NCI-H524 (cell line): ENCODE measurements around the gene TOMM20.

Experiments
- DNase-seq, 2 experiments: peaks; one replicate each; lab custom pipeline; 2025; lab: John Stamatoyannopoulos, UW

TOMM20 gene

DNA sequence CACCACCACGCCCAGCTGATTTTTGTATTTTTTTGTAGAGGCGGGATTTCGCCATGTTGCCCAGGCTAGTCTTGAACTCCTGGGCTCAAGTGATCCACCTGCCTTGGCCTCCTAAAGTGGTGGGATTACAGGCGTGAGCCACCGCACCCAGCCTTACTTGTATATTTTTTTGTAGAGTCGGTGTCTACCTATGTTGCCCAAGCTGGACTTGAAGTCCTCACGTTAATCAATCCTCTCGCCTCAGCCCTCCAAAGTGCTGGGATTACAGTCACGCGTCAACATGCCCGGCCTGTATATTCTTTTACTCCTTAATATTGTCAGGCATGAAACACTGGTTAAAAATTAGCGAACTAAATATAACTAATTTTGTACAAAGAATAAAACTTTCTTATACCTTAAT is 5.5 kb upstream of the TOMM20 start:
- no peak for DNase-seq

GRCh38 chr1:235133086-235133485 is 4.4 kb upstream of the TOMM20 start:
- no peak for DNase-seq

DNA sequence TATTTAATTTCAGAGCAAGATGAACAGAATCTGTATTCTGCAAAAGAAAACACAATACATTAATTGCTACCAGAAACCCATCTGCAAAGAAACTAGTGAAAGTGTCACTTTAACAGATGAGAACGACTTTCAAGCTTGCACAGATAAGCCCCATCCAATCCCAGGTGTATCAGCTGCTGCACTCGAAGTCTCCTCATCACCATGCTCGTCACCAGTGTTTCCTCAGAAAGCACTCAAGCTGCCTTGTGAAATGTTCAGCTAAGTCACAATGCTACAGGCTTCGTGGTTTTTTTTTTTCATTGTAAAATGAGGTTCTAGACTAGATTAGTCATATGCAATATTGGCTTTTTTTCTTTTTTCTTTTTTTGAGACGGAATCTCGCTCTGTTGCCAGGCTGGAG is 3.3 kb upstream of the TOMM20 start:
- no peak for DNase-seq

- DNase-seq, result no peak
These were observed 2.2 kb upstream of the TOMM20 start for GRCh38 chr1:235130766-235131270.

- DNase-seq, result no peak
These were observed 1.3 kb upstream of the TOMM20 start for GRCh38 chr1:235129774-235130570.

DNA sequence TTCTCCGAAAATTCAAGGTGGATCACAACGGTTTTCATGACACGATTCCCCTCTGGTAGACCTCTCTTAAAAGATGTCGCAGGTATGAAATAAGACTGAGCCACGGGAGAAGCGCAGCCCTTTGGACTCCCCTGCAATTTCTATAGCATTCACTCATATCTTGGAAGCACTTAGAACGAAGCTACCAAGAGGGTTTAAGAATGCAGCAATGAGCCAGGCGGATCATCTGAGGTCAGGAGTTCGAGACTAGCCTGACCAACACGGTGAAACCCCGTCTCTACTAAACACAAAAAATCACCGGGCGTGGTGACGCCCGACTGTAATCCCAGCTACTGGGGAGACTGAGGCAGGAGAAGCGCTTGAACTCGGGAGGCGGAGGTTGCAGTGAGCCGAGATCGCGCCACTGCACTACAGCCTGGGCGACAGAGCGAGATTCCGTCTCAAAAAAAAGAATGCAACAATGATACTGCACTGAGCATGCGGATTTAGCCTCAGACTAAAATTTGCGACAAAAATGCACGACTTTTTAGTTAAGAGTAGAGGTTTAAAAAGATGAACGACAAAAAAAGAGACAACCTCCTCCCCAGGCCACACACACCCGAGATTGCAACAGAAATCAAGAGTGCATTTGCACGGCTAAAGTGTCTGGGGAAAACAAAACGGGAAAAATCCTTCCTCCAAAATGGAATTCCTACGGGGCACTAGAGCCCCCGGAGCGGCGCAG is 743 bp downstream of the TOMM20 start:
- peak in 1 of 2 experiments; percentile 19 for DNase-seq

DNA sequence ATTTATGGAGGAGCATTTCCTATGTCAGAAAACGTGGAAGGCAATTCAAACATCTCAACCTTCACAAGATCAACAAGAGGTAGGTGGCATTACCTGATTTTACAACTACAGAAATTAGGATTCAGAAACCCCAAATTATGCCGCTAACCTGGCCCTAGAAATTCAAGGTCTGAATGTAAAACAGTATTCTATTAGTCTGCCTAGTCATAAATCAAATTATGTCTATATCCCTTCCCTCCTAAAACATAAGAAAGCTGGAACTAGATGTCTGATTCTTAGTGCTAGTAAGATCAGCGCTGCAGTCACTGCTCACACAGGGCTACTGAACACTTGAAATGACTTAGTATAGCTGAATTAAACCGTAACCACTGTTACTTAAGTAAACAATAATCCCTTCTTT is 1.4 kb downstream of the TOMM20 start:
- DNase-seq, result no peak

DNA sequence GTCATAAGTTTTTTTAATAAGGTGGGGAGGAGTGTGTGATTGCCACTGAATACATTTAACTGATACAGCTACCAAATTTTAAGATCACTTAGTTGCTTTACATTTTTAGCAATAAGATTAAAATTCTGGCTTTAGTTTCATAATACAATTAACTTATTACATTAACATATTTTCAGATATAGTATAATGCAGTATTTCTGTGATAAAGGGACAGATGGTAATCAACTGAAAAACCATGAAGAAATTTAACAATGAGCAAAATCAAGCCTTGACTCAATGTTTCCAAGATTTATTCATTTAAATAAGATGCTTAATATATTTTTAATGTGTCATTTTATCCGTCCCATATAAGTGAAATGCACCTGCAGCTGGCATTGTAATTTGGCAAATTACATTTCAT is 4.0 kb downstream of the TOMM20 start:
- DNase-seq, result no peak

DNA sequence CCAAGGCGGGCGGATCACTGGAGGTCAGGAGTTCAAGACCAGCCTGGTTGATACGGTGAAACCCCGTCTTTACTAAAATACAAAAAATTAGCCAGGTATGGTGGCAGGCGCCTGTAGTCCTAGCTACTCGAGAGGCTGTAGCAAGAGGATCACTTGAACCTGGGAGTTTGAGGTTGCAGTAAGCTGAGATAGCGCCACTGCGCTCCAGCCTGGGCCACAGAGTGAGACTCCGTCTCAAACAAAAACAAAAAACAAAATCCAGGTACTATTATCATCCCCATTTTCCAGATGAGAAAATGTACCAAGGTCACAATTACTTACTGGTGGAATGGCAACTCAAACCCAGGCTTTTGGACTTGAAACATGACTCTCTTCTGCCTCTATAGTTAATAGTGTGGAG is 4.5 kb downstream of the TOMM20 start:
- DNase-seq, result no peak

DNA sequence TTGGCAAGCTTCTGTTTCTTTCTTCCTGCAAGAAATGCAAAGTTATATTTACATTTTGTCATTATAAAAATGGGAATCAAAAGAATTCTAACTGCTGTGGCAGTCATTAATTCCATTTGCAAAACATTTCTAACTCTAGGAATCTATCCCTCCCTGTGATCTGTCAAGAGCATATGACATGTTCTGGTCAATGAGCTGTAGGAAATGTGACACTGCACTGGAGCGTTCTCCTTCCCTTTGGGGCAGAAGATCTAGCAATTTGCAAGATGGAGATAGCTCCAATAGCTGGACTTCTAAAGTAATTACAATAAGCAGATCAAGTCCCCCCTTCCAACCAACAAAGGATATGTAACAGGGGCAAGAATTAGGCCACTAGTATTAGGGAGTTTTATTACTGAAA is 6.3 kb downstream of the TOMM20 start:
- no peak for DNase-seq

- DNase-seq, result no peak
These were observed 15.3 kb downstream of the TOMM20 start for GRCh38 chr1:235113183-235113917.

- no peak for DNase-seq
These were observed 16.1 kb downstream of the TOMM20 start for GRCh38 chr1:235112297-235113182.

- DNase-seq, result no peak
These were observed 17.5 kb downstream of the TOMM20 start for GRCh38 chr1:235111107-235111506.

- DNase-seq, result no peak
These were observed 19.8 kb downstream of the TOMM20 start for GRCh38 chr1:235108876-235109275.

DNA sequence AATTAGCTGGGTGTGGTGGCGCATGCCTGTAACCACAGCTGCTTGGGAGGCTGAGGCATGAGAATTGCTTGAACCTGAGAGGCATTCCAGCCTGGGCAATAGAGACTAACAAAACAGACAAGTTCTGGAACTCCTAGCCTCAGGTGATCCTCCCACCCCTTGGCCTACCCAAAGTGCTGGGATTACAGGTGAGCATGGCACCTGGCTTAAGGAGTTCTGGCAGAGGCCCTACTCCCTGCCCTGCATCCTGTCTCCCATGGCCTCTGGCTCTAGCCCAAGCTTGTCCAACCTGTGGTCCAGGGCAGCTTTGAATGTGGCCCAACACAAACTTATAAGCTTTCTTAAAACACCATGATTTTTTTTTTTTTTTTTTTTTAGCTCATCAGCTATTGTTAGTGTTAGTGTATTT is 20.4 kb downstream of the TOMM20 start:
- no peak for DNase-seq

- DNase-seq, result no peak
These were observed 21.1 kb downstream of the TOMM20 start for GRCh38 chr1:235107368-235108184.

DNA sequence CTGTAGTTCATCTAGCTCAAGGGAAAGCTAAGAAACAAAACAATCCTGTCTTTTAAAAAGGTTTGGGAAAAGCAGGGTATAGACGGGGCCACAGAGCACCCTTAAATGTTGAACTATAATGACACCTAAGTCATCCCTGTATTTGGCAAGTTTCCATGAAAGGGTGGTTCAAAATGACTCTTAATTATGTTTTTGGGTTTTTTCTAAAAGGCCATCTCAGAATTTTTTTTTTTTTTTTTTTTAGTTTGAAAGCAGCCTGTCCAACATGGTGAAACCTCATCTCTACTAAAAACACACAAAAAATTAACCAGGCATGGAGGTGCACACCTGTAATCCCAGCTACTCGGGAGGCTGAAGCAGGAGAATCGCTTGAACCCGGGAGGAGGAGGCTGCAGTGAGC is 22.2 kb downstream of the TOMM20 start:
- DNase-seq, result no peak

- peak in 1 of 2 experiments; percentile 7 for DNase-seq
These were observed 23.3 kb downstream of the TOMM20 start for GRCh38 chr1:235105051-235106043.

DNA sequence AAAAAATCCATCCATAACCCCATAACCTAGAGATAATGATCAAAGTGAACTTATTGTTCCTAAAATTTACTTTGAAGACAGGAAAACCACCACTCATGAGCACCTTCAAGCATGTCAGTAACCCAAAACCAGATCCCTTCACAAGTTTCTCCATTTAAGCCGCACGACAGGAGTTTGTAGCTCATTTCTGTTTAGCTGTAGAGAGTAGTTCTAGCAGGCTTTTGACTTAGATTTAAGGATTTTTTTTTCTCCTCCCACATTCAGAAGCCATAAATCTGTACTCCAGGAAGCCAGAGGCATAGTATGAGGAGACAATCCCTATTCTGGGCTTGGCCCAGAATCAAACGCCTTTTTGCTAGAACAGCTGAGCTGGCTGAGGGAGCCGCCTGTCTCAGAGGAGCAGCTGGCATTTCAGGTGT is 25.6 kb downstream of the TOMM20 start:
- no peak for DNase-seq

- no peak for DNase-seq
These were observed 26.4 kb downstream of the TOMM20 start for GRCh38 chr1:235102259-235102582.
